NCI-H2227 treated with DMSO at 0.1 percent for 48 hours (cell line): ENCODE measurements around the gene TIMM50.

Experiments used
- DNase-seq: peaks from one replicate; lab custom pipeline; 2025; lab: John Stamatoyannopoulos, UW

Gene TIMM50

GRCh38 chr19:39469567-39469966 lies 11.1 kb upstream of the TIMM50 start:
- no peak for DNase-seq

GRCh38 chr19:39470724-39471339 lies 9.8 kb upstream of the TIMM50 start:
- DNase-seq: no peak

- DNase-seq: no peak
Measured at GRCh38 chr19:39471756-39472536, 8.7 kb upstream of the TIMM50 start.

- DNase-seq: no peak
Measured at GRCh38 chr19:39472746-39473442, 7.7 kb upstream of the TIMM50 start.

GRCh38 chr19:39473443-39473960 lies 7.1 kb upstream of the TIMM50 start:
- no peak for DNase-seq

GRCh38 chr19:39474139-39474620 lies 6.5 kb upstream of the TIMM50 start:
- DNase-seq: peak; percentile 88

GRCh38 chr19:39475748-39476147 lies 4.9 kb upstream of the TIMM50 start:
- no peak for DNase-seq

GRCh38 chr19:39479319-39479801 lies 1.3 kb upstream of the TIMM50 start:
- DNase-seq: peak; percentile 59

- peak; percentile 79 for DNase-seq
Measured at GRCh38 chr19:39479916-39480315, 722 bp upstream of the TIMM50 start.

- DNase-seq: peak; percentile 82
Measured at GRCh38 chr19:39481229-39481545, 549 bp downstream of the TIMM50 start.

GRCh38 chr19:39481676-39482075 lies 1.0 kb downstream of the TIMM50 start:
- DNase-seq: no peak

GRCh38 chr19:39483141-39483540 lies 2.5 kb downstream of the TIMM50 start:
- no peak for DNase-seq

- DNase-seq: no peak
Measured at GRCh38 chr19:39489756-39490155, 9.1 kb downstream of the TIMM50 start.

- DNase-seq: no peak
Measured at GRCh38 chr19:39492225-39492624, 11.6 kb downstream of the TIMM50 start.

- no peak for DNase-seq
Measured at GRCh38 chr19:39492788-39493187, 12.2 kb downstream of the TIMM50 start.

GRCh38 chr19:39494661-39495060 lies 14.0 kb downstream of the TIMM50 start:
- no peak for DNase-seq

- no peak for DNase-seq
Measured at GRCh38 chr19:39496063-39496462, 15.4 kb downstream of the TIMM50 start.

- no peak for DNase-seq
Measured at GRCh38 chr19:39497701-39497995, 17.0 kb downstream of the TIMM50 start.

- DNase-seq: peak; percentile 100
Measured at GRCh38 chr19:39497996-39498797, 17.6 kb downstream of the TIMM50 start.

- DNase-seq: peak; percentile 95
Measured at GRCh38 chr19:39498798-39499642, 18.4 kb downstream of the TIMM50 start, which contains the start of gene DLL3. Gene DLL3, plus strand, starts transcription at chr19:39498947. Its CDS starts 28 bp downstream, at chr19:39498975.

- DNase-seq: no peak
Measured at GRCh38 chr19:39499932-39500331, 19.3 kb downstream of the TIMM50 start.
